ENCODE measurements around the gene ZMAT5.

GRCh38 chr22:29726512-29727130 is 40.2 kb downstream of the ZMAT5 start:
- TF ChIP-seq, protein P1, sequence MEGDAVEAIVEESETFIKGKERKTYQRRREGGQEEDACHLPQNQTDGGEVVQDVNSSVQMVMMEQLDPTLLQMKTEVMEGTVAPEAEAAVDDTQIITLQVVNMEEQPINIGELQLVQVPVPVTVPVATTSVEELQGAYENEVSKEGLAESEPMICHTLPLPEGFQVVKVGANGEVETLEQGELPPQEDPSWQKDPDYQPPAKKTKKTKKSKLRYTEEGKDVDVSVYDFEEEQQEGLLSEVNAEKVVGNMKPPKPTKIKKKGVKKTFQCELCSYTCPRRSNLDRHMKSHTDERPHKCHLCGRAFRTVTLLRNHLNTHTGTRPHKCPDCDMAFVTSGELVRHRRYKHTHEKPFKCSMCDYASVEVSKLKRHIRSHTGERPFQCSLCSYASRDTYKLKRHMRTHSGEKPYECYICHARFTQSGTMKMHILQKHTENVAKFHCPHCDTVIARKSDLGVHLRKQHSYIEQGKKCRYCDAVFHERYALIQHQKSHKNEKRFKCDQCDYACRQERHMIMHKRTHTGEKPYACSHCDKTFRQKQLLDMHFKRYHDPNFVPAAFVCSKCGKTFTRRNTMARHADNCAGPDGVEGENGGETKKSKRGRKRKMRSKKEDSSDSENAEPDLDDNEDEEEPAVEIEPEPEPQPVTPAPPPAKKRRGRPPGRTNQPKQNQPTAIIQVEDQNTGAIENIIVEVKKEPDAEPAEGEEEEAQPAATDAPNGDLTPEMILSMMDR (optimal IDR thresholded peaks at IDR 0.05 in 1 of 3, IDR thresholded peaks at IDR 0.05 in 1 of 3, conservative IDR thresholded peaks at IDR 0.05 in 1 of 3; ENCODE audit: extremely low read depth in 1 of 3, insufficient read depth in 2 of 3, low read length in 3 of 3) = no peak
- TF ChIP-seq EZH2 (IDR thresholded peaks at IDR 0.05; ENCODE audit: low read length) = no peak
